ENCODE results near the gene RAPSN. TPM values are rescaled to one million over a fixed set of nuclear protein-coding genes. Genes with fewer than 3 reads are reported as not detected.

RAPSN gene
- total RNA-seq, 1 donor from 2014 or later = 0.54 TPM

DNA sequence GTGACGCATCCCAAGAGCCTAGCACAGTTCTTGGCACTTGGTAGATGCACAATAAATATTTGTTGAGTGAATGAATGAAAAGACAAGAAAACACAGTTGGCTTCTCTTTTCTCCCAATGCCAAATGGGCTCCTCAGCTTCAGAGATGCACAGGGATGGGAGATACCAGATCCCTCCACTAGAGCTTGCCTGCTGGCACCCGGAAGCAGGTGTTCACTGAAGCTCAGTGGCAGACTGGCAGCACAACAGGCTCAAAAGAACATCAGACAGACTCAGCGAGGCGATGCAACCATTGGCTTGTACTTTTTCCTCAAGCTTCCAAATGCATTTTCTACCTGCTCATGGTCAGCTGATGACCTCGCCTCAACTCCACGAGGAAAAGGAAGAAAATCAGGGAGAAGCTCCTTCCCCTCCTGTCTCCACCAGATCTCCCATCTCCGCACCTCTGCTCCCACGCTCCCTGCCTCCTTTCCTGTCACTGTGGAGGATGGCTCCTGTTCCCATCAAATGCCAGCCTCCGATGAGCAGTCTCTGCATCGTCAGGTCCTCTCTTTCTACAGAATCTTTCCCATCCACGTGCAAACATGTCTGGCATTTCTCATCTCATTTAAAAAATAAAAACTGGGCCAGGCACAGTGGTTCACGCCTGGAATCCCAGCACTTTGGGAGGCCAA lies 5.8 kb downstream of the RAPSN start:
- Mint-ChIP-seq H3K4me1 (ENCODE audit: low read depth, unreplicated experiment) (no peaks in the 10 kb centered on the region), H3K36me3 (ENCODE audit: unreplicated experiment) (peaks cover 4% of the 10 kb centered on the region), H3K9me3 (ENCODE audit: unreplicated experiment) (peaks cover 4% of the 10 kb centered on the region), H3K4me3 (ENCODE audit: unreplicated experiment) (no peak overlapping the region), H3K27me3 (ENCODE audit: unreplicated experiment) (peaks cover 2% of the 10 kb centered on the region), H3K27ac (ENCODE audit: unreplicated experiment) (no peak overlapping the region)
- TF ChIP-seq, protein P1, sequence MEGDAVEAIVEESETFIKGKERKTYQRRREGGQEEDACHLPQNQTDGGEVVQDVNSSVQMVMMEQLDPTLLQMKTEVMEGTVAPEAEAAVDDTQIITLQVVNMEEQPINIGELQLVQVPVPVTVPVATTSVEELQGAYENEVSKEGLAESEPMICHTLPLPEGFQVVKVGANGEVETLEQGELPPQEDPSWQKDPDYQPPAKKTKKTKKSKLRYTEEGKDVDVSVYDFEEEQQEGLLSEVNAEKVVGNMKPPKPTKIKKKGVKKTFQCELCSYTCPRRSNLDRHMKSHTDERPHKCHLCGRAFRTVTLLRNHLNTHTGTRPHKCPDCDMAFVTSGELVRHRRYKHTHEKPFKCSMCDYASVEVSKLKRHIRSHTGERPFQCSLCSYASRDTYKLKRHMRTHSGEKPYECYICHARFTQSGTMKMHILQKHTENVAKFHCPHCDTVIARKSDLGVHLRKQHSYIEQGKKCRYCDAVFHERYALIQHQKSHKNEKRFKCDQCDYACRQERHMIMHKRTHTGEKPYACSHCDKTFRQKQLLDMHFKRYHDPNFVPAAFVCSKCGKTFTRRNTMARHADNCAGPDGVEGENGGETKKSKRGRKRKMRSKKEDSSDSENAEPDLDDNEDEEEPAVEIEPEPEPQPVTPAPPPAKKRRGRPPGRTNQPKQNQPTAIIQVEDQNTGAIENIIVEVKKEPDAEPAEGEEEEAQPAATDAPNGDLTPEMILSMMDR (IDR thresholded peaks at IDR 0.05; ENCODE audit: partially characterized antibody, unreplicated experiment) = no peak
- no peak for DNase-seq

DNA sequence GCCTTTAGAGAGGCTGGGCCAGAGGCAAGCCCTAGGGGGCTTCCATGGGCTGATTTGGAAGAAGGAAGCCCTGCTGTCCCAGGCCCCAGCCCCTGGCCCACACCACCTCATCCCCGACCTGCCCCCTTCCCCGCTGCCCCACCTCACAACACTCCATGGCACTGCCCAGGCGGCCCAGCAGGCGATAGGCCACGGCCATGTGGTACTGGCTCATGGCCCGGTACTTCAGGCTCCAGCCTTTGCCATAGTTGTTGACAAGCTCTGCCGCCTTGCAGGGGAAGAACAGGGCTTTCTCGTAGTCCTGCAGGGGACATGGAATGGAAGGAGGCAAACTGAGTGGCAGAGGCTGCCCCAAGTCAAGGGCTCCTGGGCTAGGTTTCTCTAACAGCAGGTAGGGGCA lies 6.4 kb downstream of the RAPSN start:
- Mint-ChIP-seq H3K36me3 (ENCODE audit: unreplicated experiment) (peaks cover 4% of the 10 kb centered on the region), H3K4me3 (ENCODE audit: unreplicated experiment) (no peak overlapping the region), H3K27ac (ENCODE audit: unreplicated experiment) (no peak overlapping the region), H3K9me3 (ENCODE audit: unreplicated experiment) (peaks cover 4% of the 10 kb centered on the region), H3K4me1 (ENCODE audit: low read depth, unreplicated experiment) (no peaks in the 10 kb centered on the region), H3K27me3 (ENCODE audit: unreplicated experiment) (peaks cover 2% of the 10 kb centered on the region)
- DNase-seq = no peak
- TF ChIP-seq, protein P1 (IDR thresholded peaks at IDR 0.05; ENCODE audit: partially characterized antibody, unreplicated experiment) = no peak

DNA sequence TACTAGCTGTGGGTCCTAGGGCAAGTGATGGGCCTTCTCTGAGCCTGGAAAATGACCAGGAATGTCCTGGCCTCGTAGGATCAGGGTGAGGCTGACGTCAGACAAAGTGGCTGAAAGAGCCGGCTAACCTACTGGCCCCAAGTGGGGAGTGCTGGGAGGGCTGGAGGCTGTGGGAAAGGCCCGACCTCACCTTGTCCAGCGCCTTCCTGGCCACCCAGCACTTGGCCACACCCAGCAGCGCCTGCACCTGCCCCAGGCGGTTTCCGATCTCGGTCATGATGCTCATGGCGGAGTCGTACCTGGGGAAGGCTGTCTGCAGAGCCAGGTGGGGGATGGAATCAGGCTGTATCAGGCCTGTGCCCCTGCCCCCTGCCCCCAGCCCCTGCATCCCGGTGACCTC lies 7.5 kb downstream of the RAPSN start:
- H3K36me3 Mint-ChIP-seq (ENCODE audit: unreplicated experiment) = no peaks in the 10 kb centered on the region
- no peak overlapping the region for H3K4me3 Mint-ChIP-seq (ENCODE audit: unreplicated experiment)
- no peak for DNase-seq
- H3K27me3 Mint-ChIP-seq (ENCODE audit: unreplicated experiment) = peaks cover 2% of the 10 kb centered on the region
- TF ChIP-seq, protein P1 (IDR thresholded peaks at IDR 0.05; ENCODE audit: partially characterized antibody, unreplicated experiment) = no peak
- H3K9me3 Mint-ChIP-seq (ENCODE audit: unreplicated experiment) = peaks cover 2% of the 10 kb centered on the region
- H3K4me1 Mint-ChIP-seq (ENCODE audit: low read depth, unreplicated experiment) = no peaks in the 10 kb centered on the region
- no peak overlapping the region for H3K27ac Mint-ChIP-seq (ENCODE audit: unreplicated experiment)

DNA sequence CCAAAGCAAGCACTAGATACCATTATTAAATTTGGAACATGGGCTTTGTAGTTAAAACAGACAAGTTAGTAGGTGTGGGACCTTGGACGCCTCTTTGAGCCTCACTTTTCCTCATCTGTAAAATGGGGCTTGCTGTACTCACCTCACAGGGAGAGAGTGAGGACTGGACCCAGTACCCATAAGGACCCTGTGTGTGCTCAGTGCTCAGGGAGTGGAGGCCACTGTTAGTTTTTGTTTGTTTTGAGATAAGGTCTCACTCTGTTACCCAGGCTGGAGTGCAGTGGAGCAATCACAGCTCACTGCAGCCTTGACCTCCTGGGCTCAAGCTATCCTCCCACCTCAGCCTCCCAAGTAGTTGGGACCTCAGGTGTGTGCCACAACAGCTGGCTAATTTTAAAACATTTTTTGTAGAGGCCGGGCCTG lies 8.9 kb downstream of the RAPSN start:
- Mint-ChIP-seq H3K27me3 (ENCODE audit: unreplicated experiment) (peaks cover 4% of the 10 kb centered on the region), H3K4me1 (ENCODE audit: low read depth, unreplicated experiment) (no peaks in the 10 kb centered on the region), H3K36me3 (ENCODE audit: unreplicated experiment) (no peaks in the 10 kb centered on the region), H3K4me3 (ENCODE audit: unreplicated experiment) (no peak overlapping the region), H3K27ac (ENCODE audit: unreplicated experiment) (no peak overlapping the region), H3K9me3 (ENCODE audit: unreplicated experiment) (peaks cover 4% of the 10 kb centered on the region)
- TF ChIP-seq, protein P1 (IDR thresholded peaks at IDR 0.05; ENCODE audit: partially characterized antibody, unreplicated experiment) = no peak
- no peak for DNase-seq

DNA sequence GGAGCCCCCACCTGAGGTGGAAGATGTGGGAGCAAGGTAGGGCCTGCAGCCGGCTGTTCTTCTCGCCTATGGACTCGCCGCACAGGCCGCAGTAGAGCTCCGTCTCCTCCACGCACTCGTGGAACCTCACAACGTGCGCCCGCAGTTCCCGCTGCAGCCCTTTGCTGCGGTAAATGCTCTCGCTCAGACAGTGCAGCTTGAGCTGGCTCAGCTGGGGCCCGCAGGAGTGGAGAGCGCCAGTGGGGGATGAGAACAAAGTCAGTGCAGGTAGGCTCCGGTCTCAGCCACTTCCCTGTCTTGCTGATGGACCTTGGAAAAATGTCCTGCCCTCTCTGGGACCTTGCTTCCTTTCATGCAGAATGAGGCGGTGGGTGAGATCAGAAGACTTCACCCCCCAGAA lies 10.2 kb downstream of the RAPSN start:
- Mint-ChIP-seq H3K27ac (ENCODE audit: unreplicated experiment) (no peak overlapping the region), H3K4me1 (ENCODE audit: low read depth, unreplicated experiment) (no peaks in the 10 kb centered on the region), H3K36me3 (ENCODE audit: unreplicated experiment) (no peaks in the 10 kb centered on the region), H3K4me3 (ENCODE audit: unreplicated experiment) (no peak overlapping the region), H3K9me3 (ENCODE audit: unreplicated experiment) (peaks cover 4% of the 10 kb centered on the region), H3K27me3 (ENCODE audit: unreplicated experiment) (peaks cover 4% of the 10 kb centered on the region)
- DNase-seq = no peak
- TF ChIP-seq, protein P1 (IDR thresholded peaks at IDR 0.05; ENCODE audit: partially characterized antibody, unreplicated experiment) = no peak

All from glutamatergic neuron (in vitro differentiated cells).